Measurements from ENCODE around the gene TMED1.

TMED1 gene

DNA sequence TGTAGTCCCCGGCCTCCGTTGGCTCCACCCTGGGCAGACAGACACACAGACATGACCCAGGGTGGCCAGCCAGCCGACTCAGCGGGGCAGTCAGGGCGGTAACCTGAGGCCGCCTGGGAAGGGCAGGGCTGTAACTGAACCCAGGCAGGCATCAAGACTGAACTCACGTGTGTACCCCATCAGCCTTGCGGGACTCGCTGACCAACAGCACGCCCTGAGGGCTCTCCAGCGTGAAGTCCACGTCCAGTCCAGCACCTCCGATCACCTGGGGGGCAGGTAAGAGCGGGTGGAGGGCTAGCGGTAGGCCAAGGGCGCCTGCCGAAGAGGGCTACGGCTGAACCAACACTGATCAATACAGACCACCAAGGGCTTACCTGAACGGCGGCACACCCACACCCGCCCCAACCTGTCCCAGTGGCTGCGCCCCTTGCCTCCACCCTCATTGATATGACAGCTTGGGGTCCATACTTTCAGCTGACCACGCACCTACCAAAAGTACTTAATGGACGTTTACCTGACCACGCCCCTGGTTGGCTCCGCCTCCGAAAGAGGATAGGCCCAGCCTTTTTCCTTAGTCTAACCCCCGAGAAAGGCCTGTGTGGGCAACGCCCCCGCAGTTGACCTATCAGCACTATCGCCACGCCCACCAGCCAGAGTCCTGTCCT is 791 bp downstream of the TMED1 start:
- no peak for DNase-seq (ENCODE audit: extremely low read depth in 1 of 2, low read depth in 1 of 2)

DNA sequence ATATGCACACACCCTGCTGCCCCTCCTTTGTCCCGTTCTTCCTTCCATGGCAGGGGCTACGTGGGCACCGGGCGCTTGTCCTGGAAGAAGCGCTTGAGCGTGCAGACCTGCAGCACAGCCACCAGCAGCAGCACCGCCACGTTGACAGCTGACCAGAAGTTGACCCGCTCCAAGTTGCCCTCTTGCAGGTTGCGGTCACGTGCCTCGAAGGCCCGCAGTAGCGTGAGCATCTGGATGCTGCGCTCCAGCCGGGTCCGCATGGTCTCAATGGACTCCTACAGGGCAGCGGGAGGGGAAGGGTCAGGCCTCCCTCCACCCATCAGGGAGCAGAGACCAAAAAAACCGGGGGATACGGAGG is 3.1 kb downstream of the TMED1 start:
- no peak for DNase-seq (ENCODE audit: extremely low read depth in 1 of 2, low read depth in 1 of 2)

DNA sequence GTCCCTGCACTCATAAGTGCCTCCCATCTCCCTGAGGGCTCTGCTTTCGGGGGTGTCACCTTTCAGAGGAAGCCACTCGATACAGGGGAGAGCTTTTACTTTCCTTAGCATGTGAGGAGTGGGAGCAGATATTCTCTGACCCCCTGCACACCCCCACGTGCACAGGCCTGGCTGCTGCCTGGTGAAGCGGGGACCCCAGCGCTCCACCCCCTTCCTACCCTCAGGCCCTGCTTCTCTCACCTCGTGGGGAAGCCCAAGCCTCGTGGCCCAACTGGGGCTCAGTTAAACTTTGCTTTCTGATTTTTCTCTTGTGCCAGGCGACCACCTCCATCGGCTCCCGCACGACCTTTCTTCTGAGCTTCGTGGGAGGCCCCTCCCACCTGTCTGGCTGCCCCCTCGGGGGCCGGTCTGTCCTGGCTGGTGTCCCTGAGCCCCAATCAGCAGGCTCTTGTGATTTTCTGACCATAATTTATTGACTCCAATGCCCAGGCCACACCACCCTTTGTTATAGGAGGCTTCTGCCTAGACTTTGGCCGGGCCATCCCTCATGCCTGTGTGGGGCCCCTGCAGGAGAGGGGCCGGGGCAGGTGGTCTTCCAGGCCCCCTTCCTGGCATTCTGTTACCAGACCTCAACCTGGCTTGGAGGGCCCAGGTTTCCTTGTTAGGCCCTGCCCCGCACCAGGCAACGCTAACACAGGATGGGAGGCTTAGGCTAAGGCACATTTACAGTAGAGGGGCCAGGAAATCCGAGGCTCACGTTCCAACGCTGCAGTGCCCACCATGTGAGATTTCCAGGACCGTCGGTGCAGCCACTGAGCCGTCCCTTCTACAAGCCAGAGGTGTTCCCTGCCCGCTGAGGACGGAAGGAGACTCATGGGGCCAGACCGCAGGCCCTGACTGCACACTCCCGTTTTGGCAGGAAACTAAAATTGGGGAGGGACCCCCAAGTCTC is 3.7 kb downstream of the TMED1 start:
- DNase-seq (ENCODE audit: extremely low read depth in 1 of 2, low read depth in 1 of 2), result no peak

- DNase-seq (ENCODE audit: extremely low read depth in 1 of 2, low read depth in 1 of 2), result no peak
Observed at GRCh38 chr19:10830931-10831779, 4.9 kb downstream of the TMED1 start.

DNA sequence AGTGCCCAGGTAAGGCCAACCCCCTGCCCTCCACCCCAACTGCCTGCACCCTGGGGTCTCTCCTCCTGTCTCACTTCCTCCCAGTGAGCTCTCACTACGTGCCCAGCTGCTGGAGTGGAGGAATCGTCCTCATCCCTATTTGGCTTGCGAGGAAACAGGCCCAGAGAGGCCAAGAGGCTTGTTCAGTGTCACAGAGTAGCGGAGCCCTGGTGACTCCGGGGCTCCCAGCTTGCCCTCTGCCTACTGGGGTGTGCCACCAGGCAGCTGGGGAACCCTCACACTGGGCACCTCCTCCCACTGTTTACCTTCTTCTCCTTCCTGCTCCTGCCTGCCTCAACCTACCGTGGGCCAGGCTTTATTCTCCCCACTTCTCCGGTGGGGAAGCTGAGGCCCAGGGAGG is 5.6 kb downstream of the TMED1 start:
- no peak for DNase-seq (ENCODE audit: extremely low read depth in 1 of 2, low read depth in 1 of 2)

- no peak for DNase-seq (ENCODE audit: extremely low read depth in 1 of 2, low read depth in 1 of 2)
Observed at GRCh38 chr19:10829967-10830366, 6.0 kb downstream of the TMED1 start.

DNA sequence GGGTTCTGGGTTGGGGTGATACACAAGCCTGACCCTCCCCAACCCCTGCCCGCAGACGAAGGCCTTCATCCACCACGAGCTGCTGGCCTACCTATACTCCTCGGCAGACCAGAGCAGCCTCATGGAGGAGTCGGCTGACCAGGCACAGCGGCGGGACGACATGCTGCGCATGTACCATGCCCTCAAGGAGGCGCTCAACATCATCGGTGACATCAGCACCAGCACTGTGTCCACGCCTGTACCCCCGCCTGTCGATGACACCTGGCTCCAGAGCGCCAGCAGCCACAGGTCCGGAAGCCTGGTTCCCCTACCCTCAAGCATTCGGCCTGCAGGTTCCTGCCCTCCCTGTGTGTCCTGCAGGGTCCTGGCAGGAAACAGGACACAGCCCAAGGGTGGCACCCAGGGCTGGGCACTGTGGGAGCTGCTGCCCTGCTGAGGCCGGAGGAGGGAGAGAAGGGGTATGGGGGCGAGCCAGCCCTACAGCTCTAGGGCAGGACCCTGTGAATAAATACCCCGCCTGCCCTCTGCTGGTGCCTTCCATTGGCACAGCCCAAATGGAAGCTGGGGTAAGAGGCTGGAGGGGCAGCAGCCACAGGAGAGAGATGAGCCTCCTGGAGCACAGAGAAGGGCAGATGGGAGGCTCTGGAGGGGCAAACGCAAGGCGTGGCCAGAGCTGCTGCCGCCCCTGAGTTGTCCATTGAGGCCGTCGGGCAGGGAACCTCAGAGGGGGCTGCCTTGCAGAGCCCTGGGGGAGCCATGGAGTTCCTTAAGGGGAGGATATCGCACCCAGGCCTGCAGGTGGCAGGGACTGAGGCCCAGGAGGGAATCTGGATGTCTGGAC is 6.8 kb downstream of the TMED1 start:
- no peak for DNase-seq (ENCODE audit: extremely low read depth in 1 of 2, low read depth in 1 of 2)

- DNase-seq (ENCODE audit: extremely low read depth in 1 of 2, low read depth in 1 of 2), result no peak
Observed at GRCh38 chr19:10826846-10827245, 9.2 kb downstream of the TMED1 start.

GRCh38 chr19:10826231-10826630 is 9.8 kb downstream of the TMED1 start:
- no peak for DNase-seq (ENCODE audit: extremely low read depth in 1 of 2, low read depth in 1 of 2)

DNA sequence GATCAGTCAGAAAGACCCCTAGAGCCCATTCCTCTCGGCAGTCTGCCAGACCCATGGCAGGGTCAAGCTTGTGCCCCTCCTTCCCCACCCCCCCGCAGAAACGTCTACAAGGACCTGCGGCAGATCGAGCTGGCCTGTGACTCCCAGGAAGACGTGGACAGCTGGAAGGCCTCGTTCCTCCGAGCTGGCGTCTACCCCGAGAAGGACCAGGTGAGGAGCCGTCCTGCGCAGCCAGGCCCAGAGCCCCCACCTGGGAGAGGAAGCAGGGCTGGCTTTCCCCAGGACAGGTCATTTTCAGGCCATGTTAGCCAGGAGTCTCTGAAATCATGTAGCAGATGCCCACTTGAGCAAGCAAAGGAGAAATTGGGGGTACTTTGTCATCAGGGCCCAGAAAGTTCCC is 12.3 kb downstream of the TMED1 start:
- no peak for DNase-seq (ENCODE audit: extremely low read depth in 1 of 2, low read depth in 1 of 2)

- no peak for DNase-seq (ENCODE audit: extremely low read depth in 1 of 2, low read depth in 1 of 2)
Observed at GRCh38 chr19:10820173-10820572, 15.8 kb downstream of the TMED1 start.

GRCh38 chr19:10819124-10820060 is 16.6 kb downstream of the TMED1 start:
- no peak for DNase-seq (ENCODE audit: extremely low read depth in 1 of 2, low read depth in 1 of 2)

DNA sequence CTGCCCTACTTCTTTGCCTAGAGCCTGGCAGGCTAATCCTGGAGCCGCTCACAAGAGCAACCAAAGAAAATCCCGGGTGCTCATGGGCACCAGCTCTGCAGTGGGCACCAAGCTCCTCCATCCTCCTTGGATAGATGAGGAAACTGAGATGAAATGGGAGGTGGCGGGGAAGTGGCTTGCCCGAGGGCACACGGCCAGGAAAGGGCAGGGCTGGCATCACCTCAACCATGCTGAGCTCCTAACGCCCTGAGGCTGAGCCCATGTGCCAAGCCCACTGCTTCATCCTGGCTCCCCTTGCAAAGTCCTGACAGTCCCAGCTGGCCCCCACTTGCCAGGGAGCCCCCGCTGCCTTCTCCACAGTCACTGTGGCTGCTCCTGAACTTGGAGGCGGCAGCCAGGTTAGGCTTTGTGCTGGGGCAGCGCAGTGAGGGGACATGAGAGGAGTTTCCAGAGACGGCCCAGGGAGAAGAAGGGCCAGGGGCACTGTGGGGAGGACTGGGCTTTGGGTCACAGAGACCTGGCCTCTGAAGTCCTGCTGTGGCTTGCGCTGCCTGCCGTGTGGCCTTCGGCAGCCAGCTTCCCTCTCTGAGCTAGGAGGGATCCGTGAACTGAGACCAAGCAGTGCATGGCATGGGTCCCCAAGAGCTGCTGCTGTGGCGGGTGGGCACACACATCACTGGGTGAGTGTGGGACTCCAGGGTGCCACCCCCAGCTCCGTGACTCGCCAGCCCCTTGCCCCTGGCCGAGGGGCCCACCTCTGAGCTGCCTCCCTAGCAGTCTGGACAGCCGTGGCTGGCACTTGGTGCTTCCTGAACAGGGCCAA is 17.5 kb downstream of the TMED1 start:
- no peak for DNase-seq (ENCODE audit: extremely low read depth in 1 of 2, low read depth in 1 of 2)

- no peak for DNase-seq (ENCODE audit: extremely low read depth in 1 of 2, low read depth in 1 of 2)
Observed at GRCh38 chr19:10817291-10818038, 18.5 kb downstream of the TMED1 start.

GRCh38 chr19:10816691-10817090 is 19.3 kb downstream of the TMED1 start:
- no peak for DNase-seq (ENCODE audit: extremely low read depth in 1 of 2, low read depth in 1 of 2)

DNA sequence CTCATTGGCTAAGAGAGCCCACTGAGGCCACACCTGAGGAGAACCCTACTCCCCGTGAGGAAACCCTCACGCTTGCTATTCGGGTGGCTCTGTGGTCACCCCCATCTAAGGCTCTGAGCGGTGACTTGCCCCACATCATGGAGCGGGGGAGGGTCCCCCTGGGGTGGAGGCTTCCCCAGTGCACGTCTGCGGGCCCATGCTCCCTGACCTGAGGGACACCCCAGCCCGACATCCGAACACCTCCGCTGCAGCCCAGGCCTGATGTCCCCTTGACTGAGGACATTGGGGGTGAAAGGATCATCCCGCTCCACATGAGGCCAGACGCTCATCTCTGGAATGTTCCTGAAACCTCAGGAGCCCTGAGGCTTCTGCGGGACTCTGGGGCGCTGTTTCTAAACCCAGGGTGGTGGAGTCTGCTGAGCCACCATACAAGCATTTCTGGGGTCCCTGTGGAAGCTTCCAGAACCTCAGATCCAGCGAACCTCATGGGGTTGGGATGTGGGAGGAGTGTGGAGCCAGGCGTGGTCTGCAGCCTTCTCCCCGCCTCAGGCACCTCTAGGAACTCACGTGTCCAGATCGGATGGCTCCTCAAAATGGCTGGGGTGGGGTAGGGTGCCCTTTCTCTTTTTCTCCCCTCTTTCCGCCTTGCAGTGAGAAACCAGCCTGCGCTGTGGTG is 19.9 kb downstream of the TMED1 start:
- no peak for DNase-seq (ENCODE audit: extremely low read depth in 1 of 2, low read depth in 1 of 2)

DNA sequence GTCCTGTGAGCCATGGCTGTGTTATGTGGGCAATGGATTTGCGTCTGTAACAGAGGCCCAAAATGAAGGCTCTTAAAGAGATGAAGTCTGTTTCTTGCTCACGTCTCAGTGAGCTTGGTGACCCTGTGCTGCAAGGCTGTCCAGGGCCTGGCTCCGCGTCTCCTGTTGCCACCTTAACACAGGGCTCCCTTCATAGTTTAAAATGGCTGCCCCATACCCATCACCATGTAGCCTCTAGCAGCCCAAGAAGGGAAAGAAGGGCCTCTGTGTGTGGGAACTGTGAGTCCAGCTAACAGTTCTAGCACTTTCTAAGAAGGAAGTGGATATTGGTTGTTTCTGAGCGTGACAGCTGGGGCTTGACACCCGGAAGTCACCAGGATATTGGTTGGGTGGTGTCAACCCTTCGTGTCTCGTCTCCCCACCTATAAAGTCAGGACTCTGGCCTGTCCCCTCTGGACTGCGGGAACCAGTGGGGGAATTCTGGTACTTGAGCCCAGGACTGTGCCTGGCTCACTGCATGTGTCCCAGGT is 20.9 kb downstream of the TMED1 start:
- no peak for DNase-seq (ENCODE audit: extremely low read depth in 1 of 2, low read depth in 1 of 2)
